GM12878 (cell line): Measurements from ENCODE around the gene SEC24D. TPM values are rescaled to one million over a fixed set of nuclear protein-coding genes. Genes with fewer than 3 reads are reported as not detected.
A peak's percentile ranks its signal among the peaks of the same experiment; 100 is the strongest.

ENCODE experiments used
- BMI1 ChIP-seq: fragments of 450-650 bp; IDR thresholded peaks from 2 replicates; pipeline ENCODE4 v1.6.1; 2016; ENCODE audit warnings: mild to moderate bottlenecking, moderate library complexity, borderline replicate concordance
- BRCA1 ChIP-seq: IDR thresholded peaks from 2 replicates; pipeline ENCODE4 v1.6.1; 2011; ENCODE audit warnings: low read depth, low read length, improper control_type of control experiment
- CBX5 ChIP-seq: sonication (generic); IDR thresholded peaks from 2 replicates; pipeline ENCODE4 v1.6.1; 2016; ENCODE audit warnings: low read depth, moderate library complexity, mild to moderate bottlenecking, inconsistent platforms
- CEBPB ChIP-seq, 2 experiments: fragments of 150-350 bp in 1 of 2; IDR thresholded peaks; 2 replicates each; pipeline ENCODE4 v1.6.1; 2012 to 2014; ENCODE audit warnings: low read depth in 2 of 2, low read length in 2 of 2, borderline replicate concordance in 1 of 2, inconsistent platforms in 1 of 2
- CREB1 ChIP-seq: IDR thresholded peaks from 2 replicates; pipeline ENCODE4 v1.6.1; 2012; ENCODE audit warnings: low read depth, mild to moderate bottlenecking, inconsistent platforms
- E2F4 ChIP-seq: IDR thresholded peaks from 2 replicates; pipeline ENCODE4 v1.6.1; 2012; ENCODE audit warnings: low read depth, low read length, improper control_type of control experiment
- EED ChIP-seq: sonication (generic); IDR thresholded peaks from 2 replicates; pipeline ENCODE4 v1.6.1; 2016; ENCODE audit warnings: antibody characterized with exemption, low read depth
- LARP7 ChIP-seq: fragments of 450-650 bp; IDR thresholded peaks from 2 replicates; pipeline ENCODE4 v1.6.1; 2017; ENCODE audit warnings: mild to moderate bottlenecking
- MYB ChIP-seq: fragments of 150-350 bp; IDR thresholded peaks from 2 replicates; pipeline ENCODE4 v1.6.1; 2014; ENCODE audit warnings: mild to moderate bottlenecking, low read depth, low read length, borderline replicate concordance
- NFIC ChIP-seq: IDR thresholded peaks from 2 replicates; pipeline ENCODE4 v1.6.1; 2012; ENCODE audit warnings: low read depth, mild to moderate bottlenecking, inconsistent platforms, low read length, moderate library complexity
- POU2F2 ChIP-seq: IDR thresholded peaks from 3 replicates; pipeline ENCODE4 v1.6.1; 2011; ENCODE audit warnings: low read depth, mild to moderate bottlenecking, low read length, borderline replicate concordance
- REST ChIP-seq: IDR thresholded peaks from 2 replicates; pipeline ENCODE4 v1.6.1; 2012; ENCODE audit warnings: mild to moderate bottlenecking, low read depth, low read length
- SMARCA5 ChIP-seq: fragments of 450-650 bp; IDR thresholded peaks from 2 replicates; pipeline ENCODE4 v1.6.1; 2017; ENCODE audit warnings: mild to moderate bottlenecking
- SP1 ChIP-seq: IDR thresholded peaks from one replicate; pipeline ENCODE4 v1.6.1; 2011; ENCODE audit warnings: low read depth, low read length
- ZBTB11 ChIP-seq: fragments of 450-650 bp; formaldehyde crosslinking; IDR thresholded peaks from 2 replicates; pipeline ENCODE4 v1.5.0; 2022; ENCODE audit warnings: mild to moderate bottlenecking, missing genetic modification characterization
- ZBTB40 ChIP-seq: fragments of 450-650 bp; IDR thresholded peaks from 2 replicates; pipeline ENCODE4 v1.6.1; 2016; ENCODE audit warnings: mild to moderate bottlenecking, moderate library complexity, borderline replicate concordance
- ZNF217 ChIP-seq: fragments of 450-650 bp; IDR thresholded peaks from 2 replicates; pipeline ENCODE4 v1.6.1; 2017; ENCODE audit warnings: antibody characterized with exemption, mild to moderate bottlenecking
- polyA plus RNA-seq, 11 experiments: library from polyadenylated mRNA; depleted of rRNA in 4 of 11; unstranded in 6 of 11; stranded (reverse) in 5 of 11; fragments of >200 nt; fragmentation: Nextera tagmentation in 4 of 11; fragmentation: Illumina TruSeq in 1 of 11; extraction: Ambion mirVana in 4 of 11; extraction: Trizol in 1 of 11; gene quantifications; 1 replicate in 1 of 11; 2 replicates in 10 of 11; pipeline versions ENCODE4 v1.2.1 to v1.2.3, GENCODE V29; 2011 to 2016; ENCODE audit warnings: inconsistent platforms in 2 of 11, missing spikeins in 2 of 11, low read depth in 1 of 11
- total RNA-seq, 4 experiments: library from RNA; depleted of rRNA in 3 of 4; stranded (reverse); fragments of >200 nt in 3 of 4; fragmentation: Illumina TruSeq in 1 of 4; extraction: Trizol in 1 of 4; gene quantifications; 2 replicates each; pipeline versions ENCODE4 v1.2.1 to v1.2.3, GENCODE V29; 2013 to 2021

SEC24D gene
- total and polyA plus RNA-seq, 10 of the 15 experiments (the other 5 are each of a cell fraction or from before 2014, with no cell fraction given) = 12.8 to 61.9 (median 25.6) TPM

GRCh38 chr4:118684873-118685811, 150.8 kb downstream of the SEC24D start, which contains the start of gene METTL14 (continued):
- TF ChIP-seq ZBTB11 (no peak), SP1 (peak; percentile 37), EED (no peak; the same call in 1 of the 2 replicates), POU2F2 (peak; percentile 57; the same call in 2 of the 3 replicates), SMARCA5 (peak; percentile 81; the same call in 1 of the 2 replicates), CREB1 (peak; percentile 98), E2F4 (no peak), ZNF217 (peak; percentile 94), BRCA1 (no peak), MYB (no peak), REST (no peak), ZBTB40 (peak; percentile 96), NFIC (peak; percentile 13; the same call in 1 of the 2 replicates), CBX5 (no peak), CEBPB (IDR thresholded peaks at IDR 0.05; ENCODE audit: borderline replicate concordance in 1 of 2, low read depth in 2 of 2, low read length in 2 of 2) (0 out of 4 replicates have a peak, but pooled peaks of 1 of the 2 experiments have one; percentile 36), BMI1 (no peak), LARP7 (0 out of 2 replicates have a peak, but pooled peaks have one; percentile 40)
